ENCODE data around the gene GGCT.

The GGCT gene

DNA sequence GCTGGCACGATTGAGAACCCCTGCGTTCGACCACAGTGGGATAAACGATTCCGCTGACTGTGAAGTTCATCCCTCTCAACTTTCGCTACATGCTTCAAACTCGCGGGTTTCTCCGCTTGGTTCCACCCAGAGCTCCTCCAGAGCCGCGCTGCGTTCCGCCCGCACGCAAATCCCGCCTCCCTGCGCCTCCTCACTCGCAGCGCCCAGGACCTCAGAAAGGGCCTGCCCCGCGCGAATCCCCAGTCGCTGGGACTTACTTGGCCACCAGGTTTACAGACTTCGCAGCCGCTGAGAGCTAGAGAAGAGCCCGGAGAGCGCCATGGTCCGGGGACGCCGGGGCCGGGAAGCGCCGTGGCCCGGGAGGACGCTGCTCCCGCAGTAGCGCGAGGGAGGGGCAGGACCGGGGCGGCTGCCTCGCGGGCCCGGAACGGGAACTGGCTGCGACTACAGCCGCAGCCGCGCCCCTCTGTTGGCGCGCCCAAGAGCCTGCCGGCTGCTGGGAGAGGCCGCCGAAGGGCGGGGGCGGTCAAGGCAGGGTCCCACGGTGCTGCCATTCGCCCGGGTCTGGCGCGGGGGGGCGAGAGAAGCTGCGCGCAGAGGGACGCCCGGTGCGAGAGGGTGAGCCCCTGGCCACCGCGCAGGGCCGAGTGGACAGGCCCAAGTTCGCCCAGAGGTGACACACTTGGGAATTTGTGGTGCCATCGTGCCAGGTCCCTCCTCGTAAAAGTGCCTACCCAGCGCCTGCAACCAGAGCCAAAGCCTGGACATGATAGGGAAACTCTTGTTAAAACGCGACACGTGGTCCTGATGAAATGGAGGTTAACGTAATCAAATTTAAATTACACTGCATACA, 26.1 kb downstream of the GGCT start, which contains the start of gene NOD1:
Gene NOD1, minus strand, starts transcription at position 436 of the 853 bp plus-strand sequence. CDS start 21,863 bp downstream, outside the sequence.
- DNase-seq (ENCODE audit: low read depth): peak; percentile 38

DNA sequence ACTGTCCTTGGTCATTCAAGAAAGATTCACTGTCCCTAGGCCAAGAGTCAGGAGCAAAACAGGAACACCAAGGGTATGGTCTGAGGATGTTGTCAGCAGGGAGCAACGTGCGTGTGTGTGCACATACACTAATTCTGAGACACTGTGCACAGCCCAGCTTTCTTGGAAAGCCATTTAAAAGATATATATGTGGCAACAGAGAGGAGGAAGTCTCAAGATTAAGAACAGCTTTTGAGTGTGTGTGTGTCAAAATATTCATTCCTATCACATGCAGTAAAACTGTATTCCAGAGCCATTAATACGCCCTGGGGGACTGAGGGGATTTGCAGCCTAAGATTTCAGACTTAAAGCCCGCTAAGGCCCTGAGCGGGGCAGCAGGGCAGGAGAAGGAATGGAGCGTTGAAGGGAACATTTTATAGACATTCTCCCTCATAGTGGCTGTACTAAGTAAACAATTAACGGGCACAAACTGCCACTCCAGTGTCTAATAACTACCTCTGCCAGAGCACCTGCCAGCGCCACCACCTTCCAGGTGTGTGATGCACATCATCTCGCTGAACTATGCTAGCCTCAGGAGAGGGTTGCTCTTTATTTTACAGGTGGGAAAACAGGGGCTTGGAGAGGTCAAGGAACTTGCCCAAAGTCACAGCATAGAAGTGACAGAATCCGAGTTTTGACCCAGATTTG, 28.0 kb downstream of the GGCT start:
- no peak for DNase-seq (ENCODE audit: low read depth)

DNA sequence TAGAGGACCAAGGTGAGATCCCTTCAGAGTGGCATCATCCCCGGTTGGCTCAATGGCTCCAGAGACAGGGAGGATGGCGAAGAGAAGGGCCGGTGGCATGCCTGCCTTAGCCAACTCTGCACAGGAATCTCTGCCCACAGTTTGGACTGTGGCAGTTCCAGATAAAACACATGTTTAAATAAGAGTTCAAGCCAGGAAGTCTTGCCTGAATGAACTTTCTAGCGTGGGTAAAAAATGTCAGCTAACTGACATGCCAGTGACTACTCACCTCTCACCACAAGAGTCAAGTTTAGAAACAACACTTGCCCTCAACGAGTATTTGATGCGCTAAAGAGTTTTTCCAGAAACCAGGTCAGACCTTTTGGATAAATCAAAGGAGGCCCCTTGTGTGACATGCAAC, 29.0 kb downstream of the GGCT start:
- DNase-seq (ENCODE audit: low read depth): no peak

DNA sequence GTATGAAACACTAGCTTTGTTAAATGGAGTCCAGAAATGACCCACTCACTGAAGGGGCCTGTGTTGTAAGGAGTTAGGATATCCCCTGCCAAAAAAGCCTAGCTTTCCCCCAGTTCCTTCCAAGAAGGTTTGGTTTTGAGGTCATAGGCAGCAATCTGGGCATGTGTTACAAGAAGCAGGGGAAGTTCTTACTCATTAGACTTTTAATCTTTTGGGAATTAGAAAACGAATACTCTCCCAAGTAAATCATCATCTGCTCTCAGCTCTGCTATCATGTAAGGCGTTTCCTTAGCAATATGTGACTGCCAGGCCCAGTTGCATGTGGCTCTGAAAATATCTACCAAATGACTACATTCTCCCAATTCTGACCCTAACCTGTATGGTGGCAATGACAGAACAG, 29.7 kb downstream of the GGCT start:
- no peak for DNase-seq (ENCODE audit: low read depth)

DNA sequence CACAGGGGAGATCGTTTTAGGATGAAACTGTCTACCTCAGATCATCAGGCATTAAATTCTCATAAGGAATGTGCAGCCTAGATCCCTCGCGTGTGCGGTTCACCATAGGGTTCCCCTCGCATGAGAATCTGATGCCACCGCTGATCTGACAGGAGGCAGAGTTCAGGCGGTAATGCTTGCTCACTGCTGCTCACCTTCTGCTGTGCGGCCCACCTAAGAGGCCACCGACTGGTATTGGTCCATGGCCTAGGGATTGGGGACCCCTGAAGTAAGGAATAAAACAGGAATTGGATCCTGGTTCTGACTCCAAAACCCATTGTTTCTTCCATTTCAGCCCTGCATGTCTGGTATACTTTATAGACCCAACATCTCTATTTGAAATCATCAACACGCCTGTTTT, 30.1 kb downstream of the GGCT start:
- no peak for DNase-seq (ENCODE audit: low read depth)

DNA sequence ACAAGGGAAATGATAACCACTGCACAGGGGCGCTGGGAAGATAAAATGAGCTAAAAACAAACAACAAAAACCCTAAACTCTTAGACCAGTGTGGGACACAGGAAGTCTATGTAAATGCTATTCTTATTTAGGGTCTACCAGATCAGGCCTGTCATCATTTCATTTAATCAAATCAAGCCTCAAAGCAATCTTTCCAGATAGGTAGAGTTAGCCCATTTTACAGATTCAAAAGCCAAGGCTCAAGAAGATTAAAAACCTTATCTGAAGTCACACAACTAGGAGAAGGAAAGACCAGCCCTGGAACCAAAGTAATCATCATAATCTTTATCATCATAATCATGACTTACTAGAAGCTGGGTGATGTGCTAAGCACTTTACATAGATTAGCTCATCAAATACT, 30.7 kb downstream of the GGCT start:
- no peak for DNase-seq (ENCODE audit: low read depth)

DNA sequence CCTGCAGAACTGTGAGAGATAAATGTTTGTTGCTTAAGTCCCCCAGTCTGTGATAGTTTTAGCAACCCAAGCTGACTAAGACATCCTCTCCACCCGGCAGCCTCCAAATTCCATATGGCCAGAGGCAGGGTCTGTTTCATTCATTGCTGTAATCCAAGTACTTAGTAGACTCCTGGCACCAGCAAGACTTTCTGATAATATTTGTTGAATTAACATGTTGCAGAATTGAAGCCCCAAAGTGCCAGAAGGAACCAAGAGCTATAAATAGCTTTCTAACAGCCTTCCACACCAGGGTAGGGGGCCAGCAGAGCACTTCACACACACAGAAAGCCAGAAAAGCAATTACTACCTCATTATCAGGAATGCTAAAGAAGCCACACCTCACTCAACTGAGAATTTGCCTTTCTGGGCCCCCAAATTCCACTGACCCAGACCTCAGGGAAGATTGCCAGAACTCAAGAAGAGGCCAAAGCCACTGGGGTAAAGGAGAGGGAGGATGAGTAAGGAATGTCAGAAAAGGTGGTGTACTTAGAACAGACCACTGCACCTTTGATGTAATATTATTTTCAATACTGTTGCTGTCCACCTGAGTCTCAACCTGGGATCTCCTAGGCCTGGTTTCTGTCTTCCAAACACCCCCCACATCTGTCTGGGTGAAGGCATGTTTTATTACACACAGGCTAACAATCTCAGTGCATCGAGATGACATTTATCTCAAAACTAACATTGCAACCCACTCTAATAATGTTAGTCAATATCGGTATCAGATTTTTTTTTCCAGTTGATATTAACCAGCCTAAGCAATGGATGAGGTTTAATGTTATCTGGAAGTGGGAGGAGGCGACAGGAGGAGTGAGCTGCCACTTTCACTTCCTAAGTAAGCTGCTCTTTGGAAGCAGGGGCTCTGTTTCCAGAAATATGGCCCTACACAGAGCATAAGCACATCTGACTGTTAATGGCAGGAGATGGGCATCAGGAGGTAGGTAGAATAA, 31.5 kb downstream of the GGCT start:
- DNase-seq (ENCODE audit: low read depth): no peak

DNA sequence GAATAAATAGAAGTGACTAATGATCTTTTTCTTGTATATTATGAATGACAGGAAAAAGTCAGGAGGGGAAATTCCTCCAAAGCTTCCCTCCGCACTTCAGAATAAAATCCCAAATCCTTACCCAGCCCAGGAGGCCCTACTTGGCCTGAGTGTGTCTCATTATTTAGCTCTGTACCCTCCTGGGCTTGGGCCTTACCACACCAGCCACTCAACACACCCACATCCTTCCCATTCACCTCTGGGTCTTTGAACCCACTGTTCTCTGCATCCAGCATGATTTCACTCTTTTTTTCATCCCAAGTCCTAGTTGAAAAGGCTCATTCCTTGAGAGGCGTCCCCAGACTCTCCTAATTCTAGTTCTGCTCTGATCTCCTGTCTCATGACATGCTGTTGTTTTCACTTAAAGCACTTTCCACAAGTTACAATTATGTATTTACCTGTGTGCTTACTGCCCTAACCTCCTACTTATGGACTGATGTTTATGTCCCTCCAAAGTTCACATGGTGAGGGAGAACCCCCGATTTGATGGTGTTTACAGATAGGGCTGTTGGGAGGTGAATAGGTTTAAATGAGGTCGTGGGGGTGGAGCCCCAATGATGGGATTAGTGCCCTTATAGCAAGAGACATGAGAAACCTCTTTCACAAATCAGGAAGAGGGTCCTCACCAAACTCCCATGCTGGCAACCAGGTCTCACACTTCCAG, 32.4 kb downstream of the GGCT start:
- no peak for DNase-seq (ENCODE audit: low read depth)

DNA sequence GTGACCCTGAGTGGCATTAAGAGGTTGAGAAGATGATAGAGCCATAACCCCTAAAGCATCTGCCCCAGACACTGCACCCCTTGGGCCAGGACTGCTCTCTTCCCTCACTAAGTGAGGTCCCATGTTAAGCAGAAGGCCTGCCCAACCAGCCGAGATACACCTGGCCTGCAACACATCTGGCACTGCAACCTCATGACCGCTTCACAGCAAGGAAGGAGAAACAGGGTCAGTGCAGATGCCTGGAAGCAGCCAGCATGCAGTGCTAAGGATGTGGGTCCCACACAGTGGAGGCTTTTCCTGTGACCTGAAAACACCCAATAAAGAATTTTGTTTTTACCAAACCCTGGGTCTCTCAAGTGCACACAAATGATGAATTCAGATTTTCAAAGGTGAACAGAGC, 33.4 kb downstream of the GGCT start:
- DNase-seq (ENCODE audit: low read depth): no peak

DNA sequence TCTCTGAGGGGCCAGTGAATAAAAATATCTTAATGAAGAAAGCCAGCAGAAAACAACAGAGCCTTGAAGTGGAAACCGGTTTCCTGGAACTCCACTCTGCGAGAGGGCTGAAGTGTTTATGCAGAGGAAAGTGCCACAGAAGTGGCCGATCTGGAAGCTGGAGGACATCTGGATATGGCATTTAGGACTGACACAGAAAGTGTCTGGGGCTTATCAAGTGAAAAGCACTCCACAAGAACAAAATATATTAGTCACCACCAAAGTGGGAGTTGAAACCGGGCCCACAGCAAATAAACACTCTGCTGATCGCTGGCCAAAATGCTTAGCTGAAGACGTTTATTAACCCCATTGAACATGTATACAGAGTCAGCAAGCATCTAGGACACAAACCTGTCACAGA, 33.9 kb downstream of the GGCT start:
- DNase-seq (ENCODE audit: low read depth): no peak

DNA sequence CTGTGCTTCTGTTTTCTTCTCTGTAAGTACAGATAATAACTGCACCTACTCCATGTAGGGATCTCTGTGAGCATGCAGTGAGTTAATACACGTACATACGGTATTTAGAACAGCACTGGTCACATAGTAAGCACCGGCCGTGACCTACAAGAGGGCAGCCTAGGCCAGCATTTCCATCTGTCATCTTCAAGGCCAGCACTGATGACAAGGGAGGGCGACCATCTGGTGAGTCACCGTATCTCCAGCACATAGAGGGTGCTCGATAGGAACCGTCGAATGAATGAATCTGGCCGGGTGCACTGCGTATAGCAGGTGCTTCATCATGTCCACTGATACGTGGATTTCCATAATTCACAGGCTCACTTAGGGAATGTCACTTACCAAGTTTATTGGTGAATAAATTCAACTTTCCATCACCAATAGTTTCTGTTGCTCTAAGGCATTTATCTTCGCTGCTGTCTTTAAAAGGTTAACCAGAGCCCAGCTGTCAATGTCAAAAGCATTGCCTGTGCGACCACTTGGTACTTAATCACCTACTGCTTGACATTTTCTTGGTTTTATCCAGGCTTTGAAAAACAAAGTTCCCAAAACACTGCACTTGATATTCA, 34.4 kb downstream of the GGCT start:
- DNase-seq (ENCODE audit: low read depth): no peak

DNA sequence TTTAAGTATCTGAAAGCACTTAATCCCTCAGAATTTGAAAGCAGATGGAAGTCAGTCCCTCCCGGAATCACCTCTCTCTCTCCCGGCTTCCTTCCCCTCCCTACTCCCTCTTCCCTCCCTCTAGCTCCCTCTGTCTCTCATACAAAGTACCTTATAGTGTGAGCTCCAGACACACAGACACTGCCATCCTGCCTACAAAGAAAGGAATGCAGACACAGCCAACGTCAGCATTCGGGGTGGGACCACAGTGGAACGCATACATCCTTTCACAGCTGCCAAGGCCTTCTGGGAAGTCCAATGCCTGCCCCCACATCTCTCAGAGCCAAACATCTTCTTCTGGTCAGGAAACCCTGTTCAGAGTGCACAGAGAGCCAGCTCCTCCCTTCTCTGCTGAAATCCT, 35.3 kb downstream of the GGCT start:
- DNase-seq (ENCODE audit: low read depth): no peak

DNA sequence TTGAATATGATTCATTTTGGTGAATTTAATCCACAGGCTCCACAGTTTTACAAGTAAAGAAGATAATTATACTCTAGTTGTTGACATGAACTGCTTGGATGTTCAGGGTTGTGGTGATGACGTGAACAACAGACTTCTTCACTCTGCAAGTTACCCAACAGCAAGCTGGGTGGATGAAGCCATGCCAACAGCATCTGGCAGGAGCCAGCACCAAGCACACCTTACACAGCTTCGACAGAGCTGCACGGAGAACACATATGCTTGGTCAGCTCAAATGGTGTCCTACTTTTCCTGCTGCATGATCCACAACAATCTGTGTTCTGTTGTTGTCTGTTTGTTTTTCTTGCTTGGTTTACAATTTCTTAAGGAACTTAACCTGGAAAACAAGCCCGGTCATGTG, 35.8 kb downstream of the GGCT start:
- DNase-seq (ENCODE audit: low read depth): no peak

DNA sequence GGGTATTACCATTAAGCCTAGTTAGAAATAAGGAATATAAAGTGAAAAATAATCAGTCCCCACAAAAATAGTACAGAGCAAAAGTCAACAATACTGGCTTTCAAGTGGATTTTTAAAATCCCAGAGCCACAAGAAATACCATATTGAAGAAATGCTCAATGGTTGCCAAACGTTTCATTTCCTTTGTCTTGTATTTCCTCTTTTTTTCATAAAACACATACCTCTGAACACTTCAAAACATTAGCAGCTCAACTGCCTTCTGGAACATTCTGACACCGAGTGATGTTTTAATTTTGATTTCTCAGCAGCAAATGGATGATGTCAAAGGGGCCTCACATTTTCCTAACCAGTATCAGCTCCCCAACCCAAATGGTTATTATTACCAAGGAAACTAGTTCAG, 36.6 kb downstream of the GGCT start:
- no peak for DNase-seq (ENCODE audit: low read depth)

DNA sequence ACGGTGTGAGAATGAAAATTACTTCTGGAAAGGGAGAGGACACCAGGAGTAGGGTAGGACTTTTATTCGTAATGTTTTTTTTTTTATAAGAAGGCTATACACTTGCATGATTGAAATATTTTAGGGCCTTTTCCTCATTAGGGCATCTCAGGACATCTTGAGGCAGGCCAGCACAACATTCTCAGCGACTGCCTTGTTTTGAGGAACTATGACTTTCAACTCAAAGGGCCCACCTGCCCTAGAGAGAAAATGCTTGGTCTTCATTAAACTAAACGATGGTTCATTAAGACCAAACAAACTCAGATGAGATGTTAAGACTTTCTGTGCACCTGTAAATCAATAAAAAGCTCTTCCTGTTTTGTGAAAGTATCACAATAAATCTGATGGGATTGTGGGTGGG, 37.4 kb downstream of the GGCT start:
- no peak for DNase-seq (ENCODE audit: low read depth)

DNA sequence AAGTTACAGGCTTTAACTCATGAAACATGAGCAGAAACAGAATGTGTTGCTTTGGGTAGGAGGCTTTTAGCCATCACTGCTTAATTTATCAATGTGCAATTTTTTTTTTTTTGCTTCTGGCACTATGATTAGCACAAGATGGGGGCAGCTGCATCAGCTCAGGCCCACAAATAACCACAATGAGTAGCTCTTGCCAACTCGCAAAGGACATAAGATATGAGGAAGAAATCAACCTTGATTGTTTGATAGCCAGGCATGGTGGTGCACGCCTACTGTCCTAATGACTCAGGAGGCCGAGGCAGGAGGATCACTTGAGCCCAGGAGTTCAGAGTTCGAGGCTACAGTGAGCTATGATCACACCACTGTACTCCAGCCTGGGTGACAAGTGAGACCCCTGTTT, 38.4 kb downstream of the GGCT start:
- no peak for DNase-seq (ENCODE audit: low read depth)

DNA sequence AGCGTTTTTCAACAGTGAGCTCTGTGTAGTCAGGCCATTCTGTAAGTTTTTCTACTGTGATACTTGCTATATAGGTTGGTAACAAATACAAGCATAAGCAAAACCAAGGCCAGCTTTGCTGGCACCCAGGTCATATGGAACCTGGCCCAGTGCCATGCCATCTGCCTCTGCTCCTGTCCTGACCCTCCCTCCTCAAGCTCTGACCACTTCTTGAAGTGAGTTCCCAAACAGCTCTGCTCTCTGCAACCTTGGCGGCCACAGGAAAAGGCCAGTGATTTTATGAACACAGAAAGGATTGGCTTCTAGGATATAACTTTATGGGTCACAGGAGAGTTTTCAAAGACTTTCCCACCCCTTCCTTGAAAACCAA, 38.8 kb downstream of the GGCT start:
- no peak for DNase-seq (ENCODE audit: low read depth)

DNA sequence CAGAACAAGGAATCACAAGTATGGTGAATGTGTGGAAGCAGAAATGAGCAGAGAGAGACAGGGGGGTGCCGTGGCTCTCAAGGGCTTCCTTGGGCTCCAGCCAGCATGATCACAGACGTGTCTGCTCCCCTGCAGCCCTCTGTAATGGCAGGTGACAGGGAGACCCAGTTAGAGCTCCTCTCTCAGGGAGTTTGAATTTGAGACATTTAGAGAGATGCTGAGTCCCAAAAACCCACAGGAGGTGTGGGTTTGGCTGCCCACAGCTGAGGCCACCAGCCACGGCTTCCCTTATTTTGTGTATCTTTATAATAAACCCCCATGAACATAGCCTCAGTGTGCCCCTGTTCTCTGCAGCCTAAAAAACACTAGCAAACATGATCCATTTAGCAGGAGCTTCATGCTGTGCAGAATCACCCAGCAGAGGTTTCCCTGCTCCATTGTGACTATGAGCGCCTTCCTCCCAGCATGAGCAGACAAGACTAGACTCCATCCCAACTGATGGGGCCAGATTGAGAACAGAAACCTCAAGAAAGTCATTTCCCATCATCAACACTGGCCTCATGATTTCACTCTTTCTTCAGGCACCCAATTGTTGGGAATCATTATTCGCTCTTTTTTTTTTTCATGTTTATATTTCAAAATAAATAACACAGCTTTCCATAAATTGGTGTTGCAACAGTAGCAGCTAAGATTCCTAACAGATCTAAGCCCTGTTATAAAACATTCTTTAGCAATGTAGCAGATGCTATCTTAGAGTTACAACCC, 39.4 kb downstream of the GGCT start:
- DNase-seq (ENCODE audit: low read depth): no peak

DNA sequence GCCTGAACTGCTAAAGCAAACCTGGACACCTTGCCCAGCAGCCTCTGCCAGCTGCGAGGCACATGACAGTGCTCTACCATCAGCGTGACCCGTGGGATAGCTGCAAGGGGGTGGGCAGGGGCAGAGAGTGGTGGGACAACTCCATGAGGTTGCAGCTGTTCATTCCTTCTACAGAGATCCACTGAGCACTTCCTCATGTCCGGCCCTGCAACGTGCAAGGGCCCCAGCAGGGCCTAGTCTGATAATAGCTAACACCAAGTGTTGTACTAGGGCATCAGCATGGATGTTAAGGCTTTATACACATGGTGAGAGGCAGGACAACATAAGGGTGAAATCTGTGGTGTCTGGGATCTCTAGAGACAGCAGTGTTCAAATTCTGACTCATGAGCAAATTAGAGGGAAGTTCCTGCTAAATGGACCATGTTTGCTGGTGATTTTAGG, 40.4 kb downstream of the GGCT start:
- no peak for DNase-seq (ENCODE audit: low read depth)

DNA sequence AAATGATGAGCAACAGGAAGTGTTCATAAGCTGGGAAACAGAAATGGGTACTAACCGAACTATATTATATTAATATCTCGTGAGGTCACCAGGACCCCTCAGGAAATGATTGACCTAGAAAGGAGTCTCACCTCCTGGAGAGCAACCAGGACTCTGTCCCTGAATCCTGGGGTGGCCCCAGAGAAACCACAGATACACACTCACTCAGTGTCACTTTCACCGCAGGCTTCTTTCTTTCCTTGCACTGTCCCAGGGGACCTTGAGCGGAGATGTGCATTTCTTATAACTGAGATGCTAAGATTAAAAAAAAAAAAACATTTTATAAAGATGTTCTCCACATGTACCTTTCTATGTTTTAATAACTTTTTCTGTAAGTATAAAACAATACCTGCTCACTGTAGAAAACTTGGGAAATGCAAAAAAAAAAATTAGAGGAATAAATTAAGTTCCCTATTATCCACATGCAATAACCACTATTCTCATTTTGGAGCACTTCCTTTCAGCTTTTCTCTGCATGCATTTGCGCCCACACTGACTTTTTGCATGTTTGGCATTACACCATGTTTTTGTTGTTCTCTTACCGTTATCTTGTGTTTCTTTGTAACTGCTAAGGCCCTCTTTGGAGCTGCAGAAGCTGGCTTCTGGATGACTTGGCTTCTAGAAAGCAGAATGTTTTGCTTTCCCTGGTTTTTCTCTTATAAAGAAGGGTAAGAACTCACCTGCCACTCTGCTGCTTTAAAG, 41.1 kb downstream of the GGCT start:
- DNase-seq (ENCODE audit: low read depth): no peak

All from activated gamma-delta T cell treated with anti-CD3 and anti-CD28 coated beads, Interleukin-2, amount 50 U/mL, for 16 hours (primary cell).